ENCODE results near the gene CHST5. TPM values are rescaled to one million over a fixed set of nuclear protein-coding genes. Genes with fewer than 3 reads are reported as not detected.
A peak's percentile ranks its signal among the peaks of the same experiment; 100 is the strongest.

CHST5 gene
- total and polyA plus RNA-seq, 9 of the 15 experiments (the other 6 are each of a cell fraction or from before 2014, with no cell fraction given): 0.06 to 0.21 (median 0.14) TPM; not detected in 5

DNA sequence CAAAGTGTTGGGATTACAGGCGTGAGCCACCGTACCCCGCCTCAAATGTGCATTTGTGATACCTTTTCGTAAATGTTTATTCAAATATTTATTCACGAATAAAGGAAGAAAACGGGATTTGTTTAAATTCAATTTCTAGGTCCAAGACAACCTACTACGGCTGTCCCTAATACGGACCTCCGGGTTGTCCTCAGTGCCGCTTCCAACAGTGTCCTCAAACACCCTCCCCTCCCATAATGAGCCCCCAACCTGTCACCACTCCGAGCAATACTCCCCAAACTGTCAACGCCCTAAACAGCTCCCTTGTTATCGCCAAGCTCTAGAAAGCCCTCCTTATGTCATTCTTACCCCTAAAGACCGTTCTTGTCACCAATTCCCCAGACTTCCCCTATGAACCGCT, 29.7 kb upstream of the CHST5 start (continued):
- peak in 1 of 2 experiments; percentile 40 for TF ChIP-seq AFF1 (IDR thresholded peaks at IDR 0.05; ENCODE audit: low read depth in 1 of 2, partially characterized antibody in 2 of 2)
- no peak for TF ChIP-seq RB1 (IDR thresholded peaks at IDR 0.05; ENCODE audit: low read depth)
- 0 out of 2 replicates have a peak, but pooled peaks have one; percentile 22 for TF ChIP-seq JUND (IDR thresholded peaks at IDR 0.05; ENCODE audit: borderline replicate concordance, low read depth, low read length)
- no peak for TF ChIP-seq JUND (tag; IDR thresholded peaks at IDR 0.05; ENCODE audit: borderline replicate concordance, low read depth, low read length)
- peak; percentile 34; the same call in 1 of the 2 replicates for TF ChIP-seq LARP7 (IDR thresholded peaks at IDR 0.05)
- no peak for TF ChIP-seq PCBP2 (IDR thresholded peaks at IDR 0.05; ENCODE audit: low read depth, low read length, poor library complexity, severe bottlenecking)
- peak; percentile 31 for TF ChIP-seq PRDM10 (IDR thresholded peaks at IDR 0.05; ENCODE audit: partially characterized antibody)
- TF ChIP-seq TBL1XR1 (IDR thresholded peaks at IDR 0.05; ENCODE audit: low read length in 2 of 2): 0 out of 4 replicates have a peak, but pooled peaks of 1 of the 2 experiments have one; percentile 28
- TF ChIP-seq EHMT2 (IDR thresholded peaks at IDR 0.05): peak; percentile 31; the same call in 1 of the 2 replicates
- 0 out of 2 replicates have a peak, but pooled peaks have one; percentile 9 for TF ChIP-seq SMARCA5 (IDR thresholded peaks at IDR 0.05)
- TF ChIP-seq MAFK (IDR thresholded peaks at IDR 0.05; ENCODE audit: low read length): 0 out of 2 replicates have a peak, but pooled peaks have one; percentile 12
- TF ChIP-seq, protein P1, sequence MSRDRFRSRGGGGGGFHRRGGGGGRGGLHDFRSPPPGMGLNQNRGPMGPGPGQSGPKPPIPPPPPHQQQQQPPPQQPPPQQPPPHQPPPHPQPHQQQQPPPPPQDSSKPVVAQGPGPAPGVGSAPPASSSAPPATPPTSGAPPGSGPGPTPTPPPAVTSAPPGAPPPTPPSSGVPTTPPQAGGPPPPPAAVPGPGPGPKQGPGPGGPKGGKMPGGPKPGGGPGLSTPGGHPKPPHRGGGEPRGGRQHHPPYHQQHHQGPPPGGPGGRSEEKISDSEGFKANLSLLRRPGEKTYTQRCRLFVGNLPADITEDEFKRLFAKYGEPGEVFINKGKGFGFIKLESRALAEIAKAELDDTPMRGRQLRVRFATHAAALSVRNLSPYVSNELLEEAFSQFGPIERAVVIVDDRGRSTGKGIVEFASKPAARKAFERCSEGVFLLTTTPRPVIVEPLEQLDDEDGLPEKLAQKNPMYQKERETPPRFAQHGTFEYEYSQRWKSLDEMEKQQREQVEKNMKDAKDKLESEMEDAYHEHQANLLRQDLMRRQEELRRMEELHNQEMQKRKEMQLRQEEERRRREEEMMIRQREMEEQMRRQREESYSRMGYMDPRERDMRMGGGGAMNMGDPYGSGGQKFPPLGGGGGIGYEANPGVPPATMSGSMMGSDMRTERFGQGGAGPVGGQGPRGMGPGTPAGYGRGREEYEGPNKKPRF (IDR thresholded peaks at IDR 0.05; ENCODE audit: low read depth, low read length): no peak
- TF ChIP-seq TOE1 (IDR thresholded peaks at IDR 0.05; ENCODE audit: borderline replicate concordance): peak; percentile 17; the same call in 1 of the 2 replicates
- TF ChIP-seq TOE1 (CRISPR knock-in tag; IDR thresholded peaks at IDR 0.05; ENCODE audit: borderline replicate concordance, low read depth): no peak
- TF ChIP-seq ZNF695 (CRISPR knock-in tag; IDR thresholded peaks at IDR 0.05): no peak
- TF ChIP-seq TRIM24 (IDR thresholded peaks at IDR 0.05): 0 out of 4 replicates have a peak, but pooled peaks of 1 of the 2 experiments have one; percentile 11
- TF ChIP-seq MEIS2 (IDR thresholded peaks at IDR 0.05; ENCODE audit: partially characterized antibody): peak; percentile 82
- TF ChIP-seq MTA1 (IDR thresholded peaks at IDR 0.05; ENCODE audit: borderline replicate concordance): peak; percentile 65; the same call in 1 of the 2 replicates

Data from K562 (cell line).